SU-DHL-6 (cell line): ENCODE measurements around the gene ZBTB7B.

ENCODE experiments used
- EZH2phosphoT487 ChIP-seq: fragments of 200-600 bp; sonication (generic), shearing (Covaris generic); conservative IDR thresholded peaks from 2 replicates; pipeline ENCODE4 v1.6.1; 2018; ENCODE audit warnings: mild to moderate bottlenecking, antibody characterized with exemption, low read length, moderate library complexity, mixed read lengths
- TF ChIP-seq, protein P1 (sequence below): fragments of 200-600 bp; sonication (generic); IDR thresholded peaks from one replicate; pipeline ENCODE4 v1.5.1; 2017; ENCODE audit warnings: antibody characterized with exemption, mild to moderate bottlenecking, low read length, moderate library complexity; ENCODE audit not compliant: insufficient read depth, poor library complexity, severe bottlenecking

DNA sequence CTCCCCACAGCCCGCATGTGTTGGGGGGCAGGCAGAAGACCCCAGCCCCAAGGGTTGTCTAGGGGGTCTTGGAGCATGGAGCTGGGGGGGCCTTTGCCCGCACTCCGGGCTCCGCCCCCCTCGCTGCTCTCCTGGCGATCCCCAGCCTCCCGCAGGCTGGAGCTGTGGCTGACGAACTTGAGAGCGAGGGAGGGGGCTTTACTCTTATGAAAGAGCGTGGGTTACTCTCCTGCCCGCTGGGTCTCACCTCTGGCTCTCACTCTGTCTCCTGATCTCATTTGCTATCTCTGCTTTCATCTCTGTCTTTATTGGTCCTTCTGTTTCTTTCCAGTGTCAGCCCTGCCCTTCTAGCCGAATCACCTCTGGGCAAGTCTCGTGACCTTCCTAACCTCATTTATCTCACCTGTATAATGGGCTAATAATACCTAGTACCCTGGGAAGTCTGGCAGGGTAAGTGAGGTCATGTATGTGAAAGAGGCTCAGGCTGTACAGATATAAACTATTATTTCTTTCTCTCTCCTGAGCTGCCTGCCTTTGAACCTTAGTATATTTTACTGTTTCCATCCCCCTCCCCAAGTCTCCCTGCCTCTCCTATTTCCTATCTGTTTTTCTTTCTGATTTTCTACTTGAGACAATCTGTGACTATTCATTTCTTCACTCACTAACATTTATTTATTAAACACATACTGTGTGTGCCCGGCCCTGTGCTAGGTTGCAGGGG lies 61.7 kb downstream of the ZBTB7B start:
- TF ChIP-seq, protein P1, sequence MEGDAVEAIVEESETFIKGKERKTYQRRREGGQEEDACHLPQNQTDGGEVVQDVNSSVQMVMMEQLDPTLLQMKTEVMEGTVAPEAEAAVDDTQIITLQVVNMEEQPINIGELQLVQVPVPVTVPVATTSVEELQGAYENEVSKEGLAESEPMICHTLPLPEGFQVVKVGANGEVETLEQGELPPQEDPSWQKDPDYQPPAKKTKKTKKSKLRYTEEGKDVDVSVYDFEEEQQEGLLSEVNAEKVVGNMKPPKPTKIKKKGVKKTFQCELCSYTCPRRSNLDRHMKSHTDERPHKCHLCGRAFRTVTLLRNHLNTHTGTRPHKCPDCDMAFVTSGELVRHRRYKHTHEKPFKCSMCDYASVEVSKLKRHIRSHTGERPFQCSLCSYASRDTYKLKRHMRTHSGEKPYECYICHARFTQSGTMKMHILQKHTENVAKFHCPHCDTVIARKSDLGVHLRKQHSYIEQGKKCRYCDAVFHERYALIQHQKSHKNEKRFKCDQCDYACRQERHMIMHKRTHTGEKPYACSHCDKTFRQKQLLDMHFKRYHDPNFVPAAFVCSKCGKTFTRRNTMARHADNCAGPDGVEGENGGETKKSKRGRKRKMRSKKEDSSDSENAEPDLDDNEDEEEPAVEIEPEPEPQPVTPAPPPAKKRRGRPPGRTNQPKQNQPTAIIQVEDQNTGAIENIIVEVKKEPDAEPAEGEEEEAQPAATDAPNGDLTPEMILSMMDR, result no peak
- TF ChIP-seq EZH2phosphoT487, result no peak
